SHP77 (cell line): ENCODE measurements around the gene DNAJC4.
A peak's percentile ranks its signal among the peaks of the same experiment; 100 is the strongest.

Source experiments
- DNase-seq, 2 experiments: peaks; one replicate each; lab custom pipeline; 2025; lab: John Stamatoyannopoulos, UW

Gene DNAJC4

DNA sequence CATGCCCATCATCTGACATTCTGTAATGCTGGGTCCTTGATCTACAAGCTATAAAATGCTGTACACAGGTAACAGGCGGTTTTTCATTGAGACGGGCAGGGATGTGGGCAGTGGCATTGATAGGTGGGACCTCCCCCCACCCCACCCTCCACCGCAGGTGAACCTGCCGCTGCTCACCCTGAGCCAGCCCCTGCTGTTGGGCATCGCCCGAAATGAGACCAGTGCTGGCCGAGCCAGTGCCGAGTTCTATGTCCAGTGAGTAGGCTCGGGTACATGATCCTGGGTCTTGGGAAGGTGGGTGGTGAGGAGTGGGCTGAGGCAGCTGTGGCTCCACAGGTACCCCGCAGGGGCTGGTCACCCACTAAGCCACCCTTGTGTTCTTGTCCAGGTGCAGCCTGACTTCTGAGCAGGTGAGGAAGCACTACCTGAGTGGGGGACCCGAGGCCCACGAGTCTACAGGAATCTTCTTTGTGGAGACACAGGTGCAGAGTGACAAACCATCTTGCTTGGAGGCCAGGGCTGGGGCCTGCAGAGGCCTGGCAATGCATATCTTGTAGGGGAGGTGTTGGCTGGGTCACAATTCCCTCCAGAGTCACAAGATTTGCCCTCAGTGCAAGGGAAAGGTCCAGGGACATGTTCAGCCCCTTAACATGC, 1.1 kb upstream of the DNAJC4 start:
- DNase-seq: no peak

DNA sequence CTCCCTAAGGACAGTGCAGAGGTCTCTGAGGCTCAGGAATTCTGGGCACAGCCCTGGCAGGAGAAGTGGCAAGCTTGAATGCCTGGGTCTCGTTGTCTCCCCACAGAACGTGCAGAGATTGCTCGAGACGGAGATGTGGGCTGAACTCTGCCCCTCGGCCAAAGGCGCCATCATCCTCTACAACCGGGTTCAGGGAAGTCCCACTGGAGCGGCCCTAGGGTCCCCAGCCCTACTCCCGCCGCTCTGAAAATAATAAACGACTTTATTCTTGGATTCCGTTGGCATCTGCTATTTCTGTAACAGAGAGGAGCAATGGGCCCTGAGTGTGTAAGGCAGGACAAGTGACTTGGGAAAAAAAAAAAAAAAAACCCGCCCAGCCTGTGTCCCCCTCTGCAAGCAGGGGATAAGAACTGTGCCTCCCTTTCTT, 591 bp upstream of the DNAJC4 start:
- no peak for DNase-seq

- no peak for DNase-seq
These were observed 627 bp downstream of the DNAJC4 start for GRCh38 chr11:64230985-64231365.

GRCh38 chr11:64231546-64231945, 1.2 kb downstream of the DNAJC4 start:
- no peak for DNase-seq

DNA sequence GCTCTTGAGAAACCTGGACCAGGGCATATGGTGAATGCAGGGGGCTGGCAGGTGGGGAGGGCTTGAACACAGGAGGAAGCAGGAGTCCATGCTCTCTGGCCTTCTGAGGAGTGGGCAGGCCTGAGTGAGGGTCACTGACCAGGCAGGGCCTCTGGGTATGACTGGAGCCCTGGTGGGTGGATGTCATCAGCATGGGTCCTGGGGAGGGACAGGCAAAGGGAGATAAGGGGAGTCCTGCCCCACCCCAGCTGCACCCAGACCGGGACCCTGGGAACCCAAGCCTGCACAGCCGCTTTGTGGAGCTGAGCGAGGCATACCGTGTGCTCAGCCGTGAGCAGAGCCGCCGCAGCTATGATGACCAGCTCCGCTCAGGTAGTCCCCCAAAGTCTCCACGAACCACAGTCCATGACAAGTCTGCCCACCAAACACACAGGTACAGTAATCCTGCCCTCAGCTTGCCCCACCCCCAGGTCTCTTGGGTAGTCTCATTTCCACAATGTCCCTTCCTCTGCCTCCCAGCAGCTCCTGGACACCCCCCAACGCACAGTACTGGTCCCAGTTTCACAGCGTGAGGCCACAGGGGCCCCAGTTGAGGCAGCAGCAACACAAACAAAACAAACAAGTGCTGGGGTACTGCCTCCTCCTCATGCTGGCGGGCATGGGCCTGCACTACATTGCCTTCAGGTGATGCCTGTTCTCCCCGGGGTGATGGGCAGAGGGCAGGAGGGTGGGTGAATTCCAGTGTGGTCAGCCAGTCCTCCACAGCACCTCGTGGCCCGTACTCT, 2.0 kb downstream of the DNAJC4 start:
- no peak for DNase-seq

GRCh38 chr11:64232967-64233315, 2.6 kb downstream of the DNAJC4 start:
- DNase-seq: no peak

- peak; percentile 32 to 56 for DNase-seq
These were observed 3.7 kb downstream of the DNAJC4 start, which contains the start of gene VEGFB for GRCh38 chr11:64233913-64234586. VEGFB (plus strand) TSS chr11:64234584; CDS start chr11:64234834, 250 bp downstream.

- DNase-seq: no peak
These were observed 4.5 kb downstream of the DNAJC4 start for GRCh38 chr11:64234647-64235379.

- DNase-seq: no peak
These were observed 5.3 kb downstream of the DNAJC4 start for GRCh38 chr11:64235437-64236161.

GRCh38 chr11:64237484-64237951, 7.2 kb downstream of the DNAJC4 start:
- DNase-seq: peak; percentile 92 to 96

DNA sequence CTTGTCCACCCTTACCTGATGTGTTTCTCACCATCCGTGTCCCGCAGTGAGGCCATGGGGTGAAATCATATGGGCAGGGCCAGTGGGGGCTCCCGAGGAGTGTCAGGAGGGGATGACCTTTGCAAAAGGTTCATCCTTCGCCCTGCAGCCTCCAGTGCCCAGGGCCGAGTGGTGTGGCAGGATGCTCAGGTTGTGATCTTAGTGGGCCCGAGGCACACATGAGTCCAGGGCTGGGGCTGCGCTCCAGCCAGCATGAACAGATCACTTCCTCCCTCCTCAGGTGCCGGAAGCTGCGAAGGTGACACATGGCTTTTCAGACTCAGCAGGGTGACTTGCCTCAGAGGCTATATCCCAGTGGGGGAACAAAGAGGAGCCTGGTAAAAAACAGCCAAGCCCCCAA, 7.7 kb downstream of the DNAJC4 start:
- DNase-seq: peak in 1 of 2 experiments; percentile 42

GRCh38 chr11:64238999-64239398, 8.7 kb downstream of the DNAJC4 start:
- no peak for DNase-seq

DNA sequence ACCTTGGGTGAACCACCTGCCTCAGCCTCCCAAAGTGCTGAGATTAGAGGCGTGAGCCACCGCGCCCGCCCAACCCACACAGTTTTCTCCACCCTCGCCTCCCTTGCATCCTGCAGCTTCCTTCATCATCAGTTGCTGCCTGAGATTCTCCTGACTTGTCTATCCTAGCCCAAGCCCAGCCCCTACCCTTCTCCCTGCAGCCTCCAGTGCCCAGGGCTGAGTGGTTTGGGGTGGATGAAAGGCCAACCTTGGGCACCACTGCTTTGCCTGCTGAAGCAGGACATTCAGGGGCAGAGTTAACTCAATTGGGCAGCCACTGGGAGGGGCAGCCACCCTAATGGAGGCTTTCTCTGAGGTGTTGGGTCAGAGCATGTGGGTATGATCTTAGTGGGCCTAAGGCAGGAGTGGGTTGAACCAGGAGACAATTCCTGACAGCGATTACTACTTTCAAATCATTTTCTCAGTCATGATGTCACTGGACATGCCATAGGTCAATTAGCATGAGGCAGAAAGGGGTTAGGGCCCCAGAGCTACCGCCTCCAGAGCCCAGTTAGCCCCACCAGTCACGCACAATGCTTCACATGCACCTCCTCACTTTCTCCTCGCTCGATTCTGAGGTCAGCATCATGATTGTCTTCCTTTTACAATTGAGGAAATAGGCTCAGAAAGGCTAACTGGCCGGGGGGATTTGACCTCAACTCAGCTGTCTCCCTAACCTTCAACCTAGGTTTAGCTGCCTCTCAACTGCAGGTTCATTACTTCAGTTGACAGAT, 9.5 kb downstream of the DNAJC4 start:
- DNase-seq: no peak

GRCh38 chr11:64240435-64241240, 10.3 kb downstream of the DNAJC4 start, which contains the start of gene FKBP2:
FKBP2 (plus strand) TSS chr11:64241095; CDS start chr11:64242388, 1,293 bp downstream.
- peak; percentile 92 to 96 for DNase-seq

- peak in 1 of 2 experiments; percentile 92 for DNase-seq
These were observed 10.8 kb downstream of the DNAJC4 start for GRCh38 chr11:64241241-64241490.

DNA sequence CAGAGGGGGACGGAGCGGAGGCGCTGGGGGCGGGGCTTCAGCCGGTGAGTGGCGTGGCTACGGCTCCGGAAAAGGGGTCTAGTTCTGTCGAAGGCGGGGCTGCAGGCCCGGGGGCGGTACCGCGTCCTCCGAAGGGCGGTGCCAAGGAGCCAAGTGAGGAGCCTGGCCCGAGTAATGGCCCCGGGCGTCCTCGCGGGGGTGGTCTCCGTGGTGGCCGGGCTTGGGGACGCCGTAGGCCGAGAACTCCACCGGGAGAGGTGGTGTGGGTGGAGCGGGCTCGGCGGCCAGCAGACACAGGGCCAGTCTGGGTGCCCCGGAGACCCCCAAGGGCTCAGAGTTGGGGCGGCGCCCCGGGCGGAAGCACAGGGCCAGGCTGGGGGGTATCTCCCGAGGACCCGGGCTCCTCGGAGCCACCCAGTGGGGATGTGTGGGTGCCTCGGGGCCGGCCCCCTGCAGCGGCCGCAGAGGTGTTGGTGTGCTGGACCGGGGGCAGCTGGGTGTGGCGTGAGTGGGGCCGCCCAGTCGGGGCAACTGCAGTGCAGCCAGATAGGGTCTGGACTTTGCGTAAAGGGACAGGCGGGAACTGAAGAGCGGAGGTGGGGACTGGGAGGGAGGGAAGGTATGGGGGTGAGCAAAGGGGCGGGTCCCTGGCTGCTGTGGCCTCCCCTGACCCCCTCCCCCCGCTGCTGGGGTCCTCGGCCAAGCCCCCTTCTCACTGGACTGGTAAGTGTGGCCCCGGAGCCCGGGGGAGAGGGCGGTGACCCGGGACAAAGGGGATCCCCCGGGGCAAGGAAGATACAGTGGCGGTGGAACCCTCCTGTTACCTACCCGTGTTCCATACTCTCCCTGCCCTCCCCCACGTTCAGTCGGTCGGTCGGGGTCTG, 11.4 kb downstream of the DNAJC4 start:
- peak in 1 of 2 experiments; percentile 92 for DNase-seq

- no peak for DNase-seq
These were observed 13.0 kb downstream of the DNAJC4 start for GRCh38 chr11:64243236-64243854.

DNA sequence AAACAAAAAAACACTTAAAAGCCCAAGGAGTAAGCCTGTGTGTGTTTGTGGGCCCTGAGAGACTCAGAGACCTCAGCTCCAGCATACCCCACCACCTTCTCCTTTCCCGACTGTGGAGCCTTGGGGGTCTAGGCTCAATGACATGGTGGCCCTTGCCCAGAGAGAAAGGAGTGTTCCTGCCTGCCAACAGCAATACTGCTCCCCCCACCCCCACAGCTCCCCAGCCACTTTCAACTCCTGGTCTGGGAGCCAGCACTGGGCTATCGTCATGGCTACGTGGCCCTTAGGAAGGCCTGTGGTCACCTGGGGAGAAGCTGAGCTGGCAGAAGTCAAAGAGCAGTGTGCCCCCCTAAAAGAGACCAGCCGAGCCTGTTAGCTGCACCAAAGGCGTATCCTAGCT, 13.8 kb downstream of the DNAJC4 start:
- DNase-seq: no peak
